ENCODE results near the gene GATAD2A. TPM values are rescaled to one million over a fixed set of nuclear protein-coding genes. Genes with fewer than 3 reads are reported as not detected.

Gene GATAD2A
- total and polyA plus RNA-seq, 2 of the 8 experiments (the other 6 are each of a cell fraction or from before 2014, with no cell fraction given): 38.4 to 205 TPM

- no peak for TF ChIP-seq CHD7 (IDR thresholded peaks at IDR 0.05; ENCODE audit: insufficient replicate concordance, low read length)
- no peak for TF ChIP-seq GABPA (IDR thresholded peaks at IDR 0.05; ENCODE audit: borderline replicate concordance, insufficient read depth, low read length)
- TF ChIP-seq, protein P1, sequence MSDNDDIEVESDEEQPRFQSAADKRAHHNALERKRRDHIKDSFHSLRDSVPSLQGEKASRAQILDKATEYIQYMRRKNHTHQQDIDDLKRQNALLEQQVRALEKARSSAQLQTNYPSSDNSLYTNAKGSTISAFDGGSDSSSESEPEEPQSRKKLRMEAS (IDR thresholded peaks at IDR 0.05): no peak
- no peak for TF ChIP-seq RAD21 (IDR thresholded peaks at IDR 0.05 in 1 of 2, conservative IDR thresholded peaks at IDR 0.05 in 1 of 2; ENCODE audit: low read depth in 2 of 2, low read length in 2 of 2)
- no peak for TF ChIP-seq ZNF274 (IDR thresholded peaks at IDR 0.05; ENCODE audit: borderline replicate concordance, extremely low read depth, low read length)
- TF ChIP-seq JUND (IDR thresholded peaks at IDR 0.05; ENCODE audit: low read length): no peak
- no peak for TF ChIP-seq ASH2L (IDR thresholded peaks at IDR 0.05; ENCODE audit: low read length)
Measured at GRCh38 chr19:19489804-19490204, 84.3 kb downstream of the GATAD2A start (continued).

Data from H1 (cell line).